ENCODE results near the gene RAB29. TPM values are rescaled to one million over a fixed set of nuclear protein-coding genes. Genes with fewer than 3 reads are reported as not detected.
A peak's percentile ranks its signal among the peaks of the same experiment; 100 is the strongest.

The RAB29 gene
- total RNA-seq, 2 experiments from 2014 or later = 48.5 to 50.6 TPM

- Mint-ChIP-seq H3K9me3 (no peaks in the 10 kb centered on the region), H3K4me1 (peaks cover 40% of the 10 kb centered on the region), H3K36me3 (peaks cover 37% of the 10 kb centered on the region), H3K4me3 (no peak overlapping the region), H3K27ac (no peak overlapping the region), H3K27me3 (no peaks in the 10 kb centered on the region)
- POLR2A ChIA-PET = interaction anchor here (0.9 kb wide), 1 partner anchor 21 kb away, joined by 3 read pairs; no protein-coding TSS in a partner anchor
- no peak for DNase-seq
- ATAC-seq (ENCODE audit: low read depth) = no peak
Measured at GRCh38 chr1:205769641-205770365, 5.5 kb downstream of the RAB29 start.

- peaks cover 37% of the 10 kb centered on the region for H3K36me3 Mint-ChIP-seq
- peaks cover 21% of the 10 kb centered on the region for H3K4me1 Mint-ChIP-seq
- H3K27me3 Mint-ChIP-seq = no peaks in the 10 kb centered on the region
- POLR2A ChIA-PET = no interaction called here
- H3K4me3 Mint-ChIP-seq = no peak overlapping the region
- ATAC-seq (ENCODE audit: low read depth) (no peak), DNase-seq (no peak)
- H3K9me3 Mint-ChIP-seq = no peaks in the 10 kb centered on the region
- H3K27ac Mint-ChIP-seq = no peak overlapping the region
Measured at GRCh38 chr1:205767248-205767647, 8.0 kb downstream of the RAB29 start.

GRCh38 chr1:205766570-205766969, 8.7 kb downstream of the RAB29 start:
- Mint-ChIP-seq H3K4me3 (no peak overlapping the region), H3K27ac (peak overlapping the region; percentile 31), H3K27me3 (no peaks in the 10 kb centered on the region), H3K9me3 (no peaks in the 10 kb centered on the region), H3K4me1 (peaks cover 15% of the 10 kb centered on the region), H3K36me3 (peaks cover 36% of the 10 kb centered on the region)
- ATAC-seq (ENCODE audit: low read depth) = no peak
- POLR2A ChIA-PET = interaction anchor here (2.5 kb wide), 1 partner anchor 8 kb away, joined by 17 read pairs; the partner anchor contains the start of gene RAB29
- no peak for DNase-seq

GRCh38 chr1:205766038-205766437, 9.2 kb downstream of the RAB29 start:
- H3K36me3 Mint-ChIP-seq = peaks cover 31% of the 10 kb centered on the region
- POLR2A ChIA-PET = interaction anchor here (1.2 to 2.5 kb wide), 2 partner anchors 9 to 16 kb away, joined by 3 to 17 read pairs; partner anchors contain the start of gene RAB29

GRCh38 chr1:205764578-205764977, 10.7 kb downstream of the RAB29 start:
- Mint-ChIP-seq H3K27me3 (no peaks in the 10 kb centered on the region), H3K27ac (no peak overlapping the region), H3K4me1 (peaks cover 9% of the 10 kb centered on the region), H3K9me3 (no peaks in the 10 kb centered on the region), H3K4me3 (no peak overlapping the region), H3K36me3 (peaks cover 18% of the 10 kb centered on the region)
- POLR2A ChIA-PET = interaction anchor here (0.7 to 2.5 kb wide), 3 partner anchors 10 to 480 kb away, joined by 3 to 17 read pairs (median 4); partner anchors contain the start of gene RAB29
- ATAC-seq (ENCODE audit: low read depth) (no peak), DNase-seq (no peak)

More at GRCh38 chr1:205766038-205766437, 9.2 kb downstream of the RAB29 start:
- Mint-ChIP-seq H3K4me3 (no peak overlapping the region), H3K9me3 (no peaks in the 10 kb centered on the region), H3K27ac (peak overlapping the region; percentile 31), H3K27me3 (no peaks in the 10 kb centered on the region), H3K4me1 (peaks cover 11% of the 10 kb centered on the region)
- no peak for ATAC-seq (ENCODE audit: low read depth)
- no peak for DNase-seq

- H3K36me3 Mint-ChIP-seq = peaks cover 12% of the 10 kb centered on the region
- H3K27me3 Mint-ChIP-seq = no peaks in the 10 kb centered on the region
- no peaks in the 10 kb centered on the region for H3K9me3 Mint-ChIP-seq
- no peak for DNase-seq
- no peak for ATAC-seq (ENCODE audit: low read depth)
- no peak overlapping the region for H3K4me3 Mint-ChIP-seq
- POLR2A ChIA-PET = interaction anchor here (1.6 kb wide), 1 partner anchor 10 kb away, joined by 3 read pairs; no protein-coding TSS in a partner anchor
- H3K27ac Mint-ChIP-seq = no peak overlapping the region
- H3K4me1 Mint-ChIP-seq = peaks cover 9% of the 10 kb centered on the region
Measured at GRCh38 chr1:205763980-205764379, 11.3 kb downstream of the RAB29 start.

GRCh38 chr1:205760606-205761005, 14.7 kb downstream of the RAB29 start:
- peak overlapping the region; percentile 31 for H3K27ac Mint-ChIP-seq
- no peak for DNase-seq
- H3K9me3 Mint-ChIP-seq = no peaks in the 10 kb centered on the region
- no peak overlapping the region for H3K4me3 Mint-ChIP-seq
- H3K36me3 Mint-ChIP-seq = peaks cover 5% of the 10 kb centered on the region
- POLR2A ChIA-PET = no interaction called here
- no peak for ATAC-seq (ENCODE audit: low read depth)
- no peaks in the 10 kb centered on the region for H3K4me1 Mint-ChIP-seq
- H3K27me3 Mint-ChIP-seq = no peaks in the 10 kb centered on the region

GRCh38 chr1:205756552-205756951, 18.7 kb downstream of the RAB29 start:
- peaks cover 3% of the 10 kb centered on the region for H3K36me3 Mint-ChIP-seq
- POLR2A ChIA-PET = no interaction called here
- no peak overlapping the region for H3K4me3 Mint-ChIP-seq
- no peak overlapping the region for H3K27ac Mint-ChIP-seq
- H3K9me3 Mint-ChIP-seq = no peaks in the 10 kb centered on the region
- no peaks in the 10 kb centered on the region for H3K27me3 Mint-ChIP-seq
- DNase-seq = no peak
- no peaks in the 10 kb centered on the region for H3K4me1 Mint-ChIP-seq
- no peak for ATAC-seq (ENCODE audit: low read depth)

- no peak overlapping the region for H3K4me3 Mint-ChIP-seq
- no peaks in the 10 kb centered on the region for H3K27me3 Mint-ChIP-seq
- H3K36me3 Mint-ChIP-seq = peaks cover 5% of the 10 kb centered on the region
- no peaks in the 10 kb centered on the region for H3K9me3 Mint-ChIP-seq
- POLR2A ChIA-PET = interaction anchor here (0.9 to 1.1 kb wide), 2 partner anchors 17 to 20 kb away, joined by 3 to 4 read pairs; partner anchors contain the start of gene RAB29
- H3K4me1 Mint-ChIP-seq = peaks cover 14% of the 10 kb centered on the region
- DNase-seq = no peak
- no peak overlapping the region for H3K27ac Mint-ChIP-seq
- no peak for ATAC-seq (ENCODE audit: low read depth)
Measured at GRCh38 chr1:205754857-205755256, 20.4 kb downstream of the RAB29 start.

GRCh38 chr1:205751036-205751651, 24.1 kb downstream of the RAB29 start:
- ATAC-seq (ENCODE audit: low read depth) (no peak), DNase-seq (no peak)
- Mint-ChIP-seq H3K36me3 (peaks cover 10% of the 10 kb centered on the region), H3K27me3 (no peaks in the 10 kb centered on the region), H3K27ac (peak overlapping the region; percentile 100), H3K9me3 (no peaks in the 10 kb centered on the region), H3K4me3 (peak overlapping the region; percentile 99), H3K4me1 (peaks cover 32% of the 10 kb centered on the region)
- POLR2A ChIA-PET = interaction anchor here (0.9 to 1.1 kb wide), 2 partner anchors 23 to 24 kb away, joined by 3 to 5 read pairs; partner anchors contain the start of gene RAB29

- H3K36me3 Mint-ChIP-seq = peaks cover 10% of the 10 kb centered on the region
- H3K4me3 Mint-ChIP-seq = peak within 1 kb of the TSS; percentile 99
- H3K4me1 Mint-ChIP-seq = peaks cover 37% of the 10 kb centered on the region
- DNase-seq (peak; percentile 90), ATAC-seq (ENCODE audit: low read depth) (peak; percentile 84)
- H3K9me3 Mint-ChIP-seq = no peaks in the 10 kb centered on the region
- H3K27me3 Mint-ChIP-seq = no peaks in the 10 kb centered on the region
- POLR2A ChIA-PET = interaction anchor here (0.9 to 2.4 kb wide), 10 partner anchors 10 to 120 kb away, joined by 3 to 43 read pairs (median 6); partner anchors contain the start of genes ELK4 and RAB29
- H3K27ac Mint-ChIP-seq = peak within 1 kb of the TSS; percentile 100
Measured at GRCh38 chr1:205750138-205751035, 24.9 kb downstream of the RAB29 start, which contains the start of gene NUCKS1. TSS of gene NUCKS1 (minus strand) at chr1:205750182. CDS start at chr1:205749973, 209 bp downstream.

GRCh38 chr1:205749234-205750137, 25.8 kb downstream of the RAB29 start:
- H3K36me3 Mint-ChIP-seq = peaks cover 10% of the 10 kb centered on the region

More at GRCh38 chr1:205749234-205750137, 25.8 kb downstream of the RAB29 start:
- POLR2A ChIA-PET = interaction anchor here (0.6 to 2.4 kb wide), 14 partner anchors 9 to 826 kb away, joined by 3 to 43 read pairs (median 5); partner anchors contain the start of genes ELK4, PM20D1 and RAB29
- ATAC-seq (ENCODE audit: low read depth) (peak; percentile 82), DNase-seq (peak; percentile 97)
- Mint-ChIP-seq H3K4me1 (peaks cover 39% of the 10 kb centered on the region), H3K9me3 (no peaks in the 10 kb centered on the region), H3K4me3 (peak overlapping the region; percentile 99), H3K27ac (peak overlapping the region; percentile 100), H3K27me3 (no peaks in the 10 kb centered on the region)

Measured in activated naive CD8-positive, alpha-beta T cell treated with anti-CD3 and anti-CD28 coated beads, Interleukin-2, amount 10 ng/mL, durations not matched to agents 7 days and 5 days (primary cell).